Upper lobe of left lung (tissue), 6 donors: Measurements from ENCODE around the gene NHLRC4. TPM values are rescaled to one million over a fixed set of nuclear protein-coding genes. Genes with fewer than 3 reads are reported as not detected.
A peak's percentile ranks its signal among the peaks of the same experiment; 100 is the strongest.

Source experiments
- ATAC-seq, 2 donors: fragments of 200-7000 bp; cut with Tn5 transposase; one replicate each; pipeline ENCODE4 v1.9.1; 2022; ENCODE audit warnings: mild to moderate bottlenecking in 2 of 2, moderate library complexity in 2 of 2; ENCODE audit not compliant: low FRiP score in 2 of 2
- DNase-seq, 2 donors: peaks; one replicate each; pipeline ENCODE4 v3.0.0-alpha.2; 2019 to 2020
- H3K27ac ChIP-seq, 4 donors: fragments of 200-600 bp; sonication (generic); one replicate each; pipeline ENCODE4 v1.5.1; 2016 to 2019
- H3K27me3 ChIP-seq, 4 donors: fragments of 200-600 bp; sonication (generic); one replicate each; pipeline ENCODE4 v1.5.1; 2017 to 2019
- H3K36me3 ChIP-seq, 4 donors: fragments of 200-600 bp; sonication (generic); one replicate each; pipeline ENCODE4 v1.5.1; 2016 to 2019
- H3K4me1 ChIP-seq, 4 donors: fragments of 200-600 bp; sonication (generic); one replicate each; pipeline ENCODE4 v1.5.1; 2018 to 2019
- H3K4me3 ChIP-seq, 4 donors: fragments of 200-600 bp; sonication (generic); one replicate each; pipeline ENCODE4 v1.5.1; 2017 to 2019; ENCODE audit warnings: mild to moderate bottlenecking in 2 of 4, moderate library complexity in 1 of 4
- H3K9me3 ChIP-seq, 4 donors: fragments of 200-600 bp; sonication (generic); one replicate each; pipeline ENCODE4 v1.5.1; 2018 to 2019
- EP300 ChIP-seq, 4 donors: sonication (generic); formaldehyde crosslinking; IDR thresholded peaks; one replicate each; pipeline ENCODE4 v1.5.1; 2017; ENCODE audit warnings: antibody characterized with exemption in 4 of 4, control low read depth in 2 of 4
- POLR2A ChIP-seq, 4 donors: fragments of 450-650 bp; IDR thresholded peaks; one replicate each; pipeline ENCODE4 v1.5.1; 2016 to 2017; ENCODE audit warnings: antibody characterized with exemption in 4 of 4, mild to moderate bottlenecking in 2 of 4
- POLR2AphosphoS5 ChIP-seq, 2 donors: sonication (generic); formaldehyde crosslinking; IDR thresholded peaks; one replicate each; pipeline ENCODE4 v1.5.1; 2017; ENCODE audit warnings: antibody characterized with exemption in 2 of 2
- WGBS, 2 donors: methylation state at CpG; one replicate each; pipeline ENCODE4 v1.1.5; 2017 to 2018; 5-methylcytosine and 5-hydroxymethylcytosine counted together
- total RNA-seq, 6 donors: library from RNA; depleted of rRNA in 4 of 6; stranded (reverse); fragments of >200 nt in 4 of 6; gene quantifications; one replicate each; pipeline versions ENCODE4 v1.1.0 to v1.2.1, GENCODE V29; 2016 to 2021
- TF ChIP-seq, protein P1 (sequence below), 6 experiments: fragments of 450-650 bp in 4 of 6; fragments of 200-600 bp in 2 of 6; sonication (generic) in 2 of 6; IDR thresholded peaks; one replicate each; pipeline ENCODE4 v1.5.1; 2016 to 2019; ENCODE audit warnings: antibody characterized with exemption in 6 of 6
- donor health status: DM: no; HTN: no; CAD: no; lungs with moderate emphysema.
- donor health status: DM: no; HTN: yes; CAD: no; lungs with severe emphysema.

NHLRC4 gene
- total RNA-seq, 6 donors from 2014 or later: 1.2 to 7.8 (median 3.3) TPM

DNA sequence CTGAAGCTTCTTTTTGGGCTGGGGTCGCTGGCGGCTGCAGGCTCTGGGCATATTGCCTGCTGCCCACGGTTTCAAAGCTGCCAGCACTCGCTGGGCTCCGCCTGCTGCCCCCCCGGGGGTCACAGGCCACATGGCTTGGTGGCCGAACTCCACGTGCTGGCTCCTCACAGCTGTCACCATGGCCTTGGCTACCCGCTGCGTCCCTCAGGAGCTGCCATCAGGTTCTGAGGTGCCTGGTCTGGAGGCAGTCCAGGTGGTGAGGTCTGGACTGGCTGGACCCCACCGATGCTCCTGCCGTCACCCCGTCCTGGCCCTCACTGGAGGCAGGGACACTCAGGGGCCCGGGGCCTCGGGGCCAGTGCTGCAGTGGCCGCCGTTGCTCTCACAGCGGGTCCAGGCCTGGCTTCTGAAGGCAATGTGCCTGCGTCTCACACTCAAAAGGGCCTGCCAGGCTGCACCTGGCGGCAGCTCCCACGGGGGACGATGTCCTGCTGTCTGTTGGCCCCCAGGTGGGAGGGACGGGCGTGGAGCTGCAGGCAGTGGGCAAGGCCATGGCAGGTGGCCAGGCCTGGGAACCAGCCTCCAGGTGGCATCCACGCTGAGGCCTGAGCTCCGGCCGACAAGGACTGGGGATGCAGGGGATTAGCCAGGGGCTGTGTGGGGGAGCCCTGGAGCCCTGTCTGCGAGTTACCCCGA lies 26.0 kb upstream of the NHLRC4 start:
- Histone ChIP-seq H3K27ac (no peak overlapping the region), H3K36me3 (peaks cover 0 to 47% (median 24%) of the 10 kb centered on the region in 4 donors), H3K4me3 (no peak overlapping the region), H3K9me3 (no peaks in the 10 kb centered on the region), H3K4me1 (no peaks in the 10 kb centered on the region), H3K27me3 (no peaks in the 10 kb centered on the region)
- no peak for DNase-seq
- TF ChIP-seq EP300 (IDR thresholded peaks at IDR 0.05): no peak
- TF ChIP-seq, protein P1, sequence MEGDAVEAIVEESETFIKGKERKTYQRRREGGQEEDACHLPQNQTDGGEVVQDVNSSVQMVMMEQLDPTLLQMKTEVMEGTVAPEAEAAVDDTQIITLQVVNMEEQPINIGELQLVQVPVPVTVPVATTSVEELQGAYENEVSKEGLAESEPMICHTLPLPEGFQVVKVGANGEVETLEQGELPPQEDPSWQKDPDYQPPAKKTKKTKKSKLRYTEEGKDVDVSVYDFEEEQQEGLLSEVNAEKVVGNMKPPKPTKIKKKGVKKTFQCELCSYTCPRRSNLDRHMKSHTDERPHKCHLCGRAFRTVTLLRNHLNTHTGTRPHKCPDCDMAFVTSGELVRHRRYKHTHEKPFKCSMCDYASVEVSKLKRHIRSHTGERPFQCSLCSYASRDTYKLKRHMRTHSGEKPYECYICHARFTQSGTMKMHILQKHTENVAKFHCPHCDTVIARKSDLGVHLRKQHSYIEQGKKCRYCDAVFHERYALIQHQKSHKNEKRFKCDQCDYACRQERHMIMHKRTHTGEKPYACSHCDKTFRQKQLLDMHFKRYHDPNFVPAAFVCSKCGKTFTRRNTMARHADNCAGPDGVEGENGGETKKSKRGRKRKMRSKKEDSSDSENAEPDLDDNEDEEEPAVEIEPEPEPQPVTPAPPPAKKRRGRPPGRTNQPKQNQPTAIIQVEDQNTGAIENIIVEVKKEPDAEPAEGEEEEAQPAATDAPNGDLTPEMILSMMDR (IDR thresholded peaks at IDR 0.05): no peak
- no peak for TF ChIP-seq POLR2AphosphoS5 (IDR thresholded peaks at IDR 0.05)
- TF ChIP-seq POLR2A (IDR thresholded peaks at IDR 0.05): no peak
- 92 to 93% methylated on average over 11 to 27 of the region's 29 CpGs for WGBS, 2 donors
- ATAC-seq: no peak

DNA sequence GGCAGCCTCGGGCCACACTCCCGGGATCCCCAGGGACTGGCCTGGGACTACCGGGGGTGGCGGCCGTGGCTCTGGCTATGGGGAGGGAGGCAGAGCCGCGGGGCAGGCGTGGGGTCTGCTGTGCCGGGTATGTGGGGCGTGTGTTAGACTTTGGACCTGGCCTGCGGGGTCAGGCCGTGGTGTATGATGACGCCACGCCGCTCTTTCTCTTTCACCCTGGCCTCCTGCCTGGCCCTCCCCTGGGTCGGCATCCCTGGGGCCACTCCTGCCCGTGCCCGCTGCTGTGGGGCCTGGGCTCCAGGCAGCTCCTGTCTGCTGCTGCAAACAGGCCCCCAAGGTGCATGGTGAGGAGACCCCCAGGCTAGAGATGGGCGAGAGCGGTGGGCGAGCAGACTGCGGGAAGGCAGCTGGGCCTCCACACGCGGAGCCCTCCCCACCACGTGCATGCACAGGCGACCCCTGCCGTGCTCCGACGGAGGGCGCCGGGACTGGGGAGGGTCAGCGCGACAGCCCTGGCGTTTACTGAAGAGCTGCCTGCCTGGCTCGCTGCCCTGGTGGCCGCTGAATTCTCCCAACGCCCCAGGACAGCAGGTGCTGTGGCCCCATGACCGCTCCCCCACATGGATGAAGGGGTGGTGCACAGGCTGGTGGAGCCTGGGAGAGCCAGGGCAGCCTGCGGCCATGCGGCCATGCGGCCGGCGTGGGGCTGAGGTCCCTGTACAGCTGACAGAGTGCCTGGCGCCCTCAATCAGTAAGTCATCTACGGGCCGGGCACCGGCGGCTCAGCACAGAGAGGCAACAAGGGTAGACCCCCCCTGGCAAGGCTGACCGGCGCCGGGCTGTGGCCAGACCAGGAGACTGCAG lies 23.3 kb upstream of the NHLRC4 start:
- H3K36me3 ChIP-seq: peaks cover 0 to 33% (median 18%) of the 10 kb centered on the region in 4 donors
- DNase-seq: no peak
- no peak overlapping the region for H3K27ac ChIP-seq
- H3K4me1 ChIP-seq: peaks cover 0 to 13% (median 0%) of the 10 kb centered on the region in 4 donors
- H3K4me3 ChIP-seq: no peak overlapping the region
- no peaks in the 10 kb centered on the region for H3K9me3 ChIP-seq
- H3K27me3 ChIP-seq: no peaks in the 10 kb centered on the region
- WGBS, 2 donors: 94 to 95% methylated on average over 19 to 43 of the region's 51 CpGs
- ATAC-seq: no peak
- TF ChIP-seq, protein P1 (IDR thresholded peaks at IDR 0.05): no peak
- no peak for TF ChIP-seq POLR2A (IDR thresholded peaks at IDR 0.05)
- TF ChIP-seq POLR2AphosphoS5 (IDR thresholded peaks at IDR 0.05): no peak
- no peak for TF ChIP-seq EP300 (IDR thresholded peaks at IDR 0.05)

DNA sequence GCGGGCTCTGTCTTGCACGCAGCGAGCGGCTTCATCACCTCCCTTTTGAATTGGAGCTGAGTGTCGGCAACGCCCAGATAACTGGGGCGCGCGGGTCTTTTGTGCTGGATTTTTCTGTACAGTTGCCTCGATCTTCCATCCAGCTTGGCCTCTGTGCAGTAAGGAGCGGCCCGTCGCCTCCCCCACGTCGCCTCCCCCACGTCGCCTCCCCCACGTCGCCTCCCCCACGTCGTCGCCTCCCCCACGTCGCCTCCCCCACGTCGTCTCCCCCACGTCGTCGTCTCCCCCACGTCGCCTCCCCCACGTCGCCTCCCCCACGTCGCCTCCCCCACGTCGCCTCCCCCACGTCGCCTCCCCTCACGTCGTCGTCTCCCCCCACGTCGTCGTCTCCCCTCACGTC lies 22.3 kb upstream of the NHLRC4 start:
- TF ChIP-seq EP300 (IDR thresholded peaks at IDR 0.05): no peak
- Histone ChIP-seq H3K4me1 (peaks cover 0 to 13% (median 0%) of the 10 kb centered on the region in 4 donors), H3K36me3 (peaks cover 0 to 40% (median 28%) of the 10 kb centered on the region in 4 donors), H3K27me3 (no peaks in the 10 kb centered on the region), H3K27ac (no peak overlapping the region), H3K9me3 (no peaks in the 10 kb centered on the region), H3K4me3 (no peak overlapping the region)
- 96 to 97% methylated on average over 27 to 31 of the region's 46 CpGs for WGBS, 2 donors
- DNase-seq (no peak), ATAC-seq (no peak)

DNA sequence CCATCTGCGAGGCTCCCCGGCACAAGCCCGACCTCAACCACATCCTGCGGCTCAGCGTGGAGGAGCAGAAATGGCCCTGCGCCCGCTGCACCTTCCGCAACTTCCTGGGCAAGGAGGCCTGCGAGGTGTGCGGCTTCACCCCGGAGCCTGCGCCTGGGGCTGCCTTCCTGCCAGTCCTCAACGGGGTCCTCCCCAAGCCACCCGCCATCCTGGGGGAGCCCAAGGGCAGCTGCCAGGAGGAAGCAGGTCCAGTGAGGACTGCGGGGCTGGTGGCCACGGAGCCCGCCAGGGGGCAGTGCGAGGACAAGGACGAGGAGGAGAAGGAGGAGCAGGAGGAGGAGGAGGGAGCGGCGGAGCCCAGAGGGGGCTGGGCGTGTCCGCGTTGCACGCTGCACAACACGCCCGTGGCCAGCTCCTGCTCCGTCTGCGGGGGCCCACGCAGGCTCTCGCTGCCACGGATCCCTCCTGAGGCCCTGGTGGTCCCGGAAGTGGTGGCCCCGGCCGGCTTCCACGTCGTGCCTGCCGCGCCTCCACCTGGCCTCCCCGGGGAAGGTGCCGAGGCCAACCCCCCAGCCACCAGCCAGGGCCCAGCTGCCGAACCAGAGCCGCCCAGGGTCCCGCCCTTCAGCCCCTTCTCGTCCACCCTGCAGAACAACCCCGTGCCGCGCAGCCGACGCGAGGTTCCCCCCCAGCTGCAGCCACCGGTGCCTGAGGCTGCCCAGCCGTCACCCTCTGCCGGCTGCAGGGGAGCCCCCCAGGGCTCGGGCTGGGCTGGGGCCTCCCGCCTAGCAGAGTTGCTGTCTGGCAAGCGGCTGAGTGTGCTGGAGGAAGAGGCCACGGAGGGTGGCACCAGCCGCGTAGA lies 19.7 kb upstream of the NHLRC4 start:
- Histone ChIP-seq H3K4me3 (peak overlapping the region in 1 of 4 donors; percentile 8), H3K36me3 (peaks cover 3 to 53% (median 36%) of the 10 kb centered on the region in 4 donors), H3K4me1 (peaks cover 0 to 13% (median 0%) of the 10 kb centered on the region in 4 donors), H3K27ac (no peak overlapping the region), H3K9me3 (no peaks in the 10 kb centered on the region), H3K27me3 (no peaks in the 10 kb centered on the region)
- 73 to 74% methylated on average over 41 to 55 of the region's 60 CpGs for WGBS, 2 donors
- TF ChIP-seq, protein P1 (IDR thresholded peaks at IDR 0.05): peak in 4 of 6 experiments; percentile 42 to 67 (median 56)
- no peak for TF ChIP-seq POLR2AphosphoS5 (IDR thresholded peaks at IDR 0.05)
- ATAC-seq (peak; percentile 35 to 80), DNase-seq (peak; percentile 63 to 93)
